G401 (cell line): ENCODE results near the gene RTKN. TPM values are rescaled to one million over a fixed set of nuclear protein-coding genes. Genes with fewer than 3 reads are reported as not detected.
A peak's percentile ranks its signal among the peaks of the same experiment; 100 is the strongest.
"Not testable (repeated sequence)": the region's sequence is repeated elsewhere in the genome, so short reads cannot be mapped to it uniquely, and the experiment has no call there.

Experiments used
- DNase-seq: peaks from one replicate; pipeline ENCODE4 v3.0.0-alpha.2; 2015; ENCODE audit warnings: low spot score
- in situ Hi-C: cut with HindIII; loops from 2 replicates; pipeline ENCODE4 v1.10.0; 2016; ENCODE audit warnings: low sequenced_read_pairs, mixed read lengths
- total RNA-seq: library from RNA; depleted of rRNA; stranded (reverse); fragments of >200 nt; shearing (Covaris generic); gene quantifications from 2 replicates; pipeline ENCODE4 v1.2.3, GENCODE V29; 2014

RTKN gene
- total RNA-seq, 1 experiment from 2014 or later: 46.5 TPM

GRCh38 chr2:74420443-74421103, 21.2 kb downstream of the RTKN start:
- in situ Hi-C loops, DNase-seq: not testable (repeated sequence)

DNA sequence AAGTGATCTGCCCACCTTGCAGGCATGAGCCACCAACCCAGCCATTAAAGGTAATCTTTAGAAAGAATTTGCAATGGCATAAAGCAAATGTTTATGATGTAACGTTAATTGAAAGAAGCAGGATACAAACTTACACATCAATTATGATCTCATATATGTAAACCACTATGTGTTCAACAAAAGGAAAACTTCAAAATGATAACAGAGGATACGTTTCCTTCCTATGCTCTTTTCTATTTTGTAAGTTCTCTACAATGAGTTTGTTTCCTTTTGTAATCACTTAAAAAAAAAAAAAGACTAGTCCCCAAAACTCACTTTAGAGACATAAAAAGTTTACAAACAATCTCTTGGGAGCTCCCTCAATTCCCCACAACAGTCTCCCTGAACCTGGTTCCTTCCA, 21.7 kb downstream of the RTKN start:
- DNase-seq: no peak
- in situ Hi-C loops: no loop called here

GRCh38 chr2:74419345-74419744, 22.4 kb downstream of the RTKN start:
- no peak for DNase-seq
- in situ Hi-C loops: no loop called here

GRCh38 chr2:74418312-74418711, 23.4 kb downstream of the RTKN start:
- in situ Hi-C loops: no loop called here
- no peak for DNase-seq

- in situ Hi-C loops: no loop called here
- DNase-seq: no peak
Measured at GRCh38 chr2:74417763-74418162, 24.0 kb downstream of the RTKN start.

GRCh38 chr2:74417197-74417596, 24.5 kb downstream of the RTKN start:
- in situ Hi-C loops: no loop called here
- DNase-seq: no peak

DNA sequence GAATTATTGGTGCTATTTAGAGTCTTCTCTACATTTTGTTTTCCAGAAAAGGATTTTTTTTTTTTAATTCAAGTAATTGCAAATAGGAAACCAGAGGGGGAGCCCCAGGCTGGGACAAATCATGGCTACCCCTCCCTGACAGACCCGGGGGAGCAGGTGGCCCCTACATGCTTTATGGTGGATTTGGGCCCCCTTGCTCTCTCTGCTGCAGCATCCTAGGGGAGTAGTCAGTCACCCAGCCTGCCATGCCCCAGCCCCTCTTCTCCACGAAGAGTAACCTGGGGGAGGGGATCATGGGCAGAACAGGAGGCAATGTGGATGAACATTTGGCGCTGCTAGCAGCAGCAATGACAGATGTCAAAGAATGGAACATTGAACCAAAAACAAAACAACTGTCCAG, 25.0 kb downstream of the RTKN start:
- in situ Hi-C loops: no loop called here
- DNase-seq: no peak

DNA sequence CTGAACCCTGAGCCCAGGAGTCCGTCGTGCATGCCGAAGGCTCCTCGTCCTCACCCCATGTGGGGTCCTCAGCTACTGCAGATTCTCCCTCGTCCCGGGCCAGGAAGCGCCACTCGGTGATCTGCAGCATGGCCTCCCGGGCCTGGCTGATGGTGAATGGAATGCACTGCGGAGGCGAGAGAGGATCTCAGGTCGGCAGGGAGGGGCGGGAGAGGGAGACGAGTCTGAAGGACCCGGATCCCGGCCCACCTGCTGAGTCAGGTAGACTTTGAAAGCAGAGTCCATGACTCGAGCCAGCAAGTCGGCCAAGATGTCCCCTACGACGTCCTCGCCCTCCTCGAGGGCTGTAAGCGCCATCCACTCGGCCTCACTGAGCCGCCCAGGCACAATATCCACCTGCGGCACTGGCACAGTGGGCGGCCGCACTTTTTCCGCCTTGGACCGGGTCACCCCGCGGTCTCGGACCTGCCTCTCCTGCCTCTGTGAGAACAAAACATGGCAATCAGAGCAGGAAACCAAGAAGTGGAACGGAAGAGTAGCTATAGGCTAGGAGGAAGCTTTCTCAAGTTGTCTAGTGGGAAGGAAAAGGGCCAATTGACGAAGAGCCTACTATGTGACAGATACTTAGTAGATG, 25.9 kb downstream of the RTKN start:
- peak; percentile 38 for DNase-seq
- in situ Hi-C loops: no loop called here

GRCh38 chr2:74414881-74415761, 26.6 kb downstream of the RTKN start:
- peak; percentile 73 for DNase-seq
- in situ Hi-C loops: no loop called here

- no peak for DNase-seq
- in situ Hi-C loops: no loop called here
Measured at GRCh38 chr2:74414441-74414840, 27.3 kb downstream of the RTKN start.

GRCh38 chr2:74413001-74413698, 28.6 kb downstream of the RTKN start:
- DNase-seq: no peak
- in situ Hi-C loops: no loop called here

GRCh38 chr2:74407682-74408081, 34.1 kb downstream of the RTKN start:
- DNase-seq: no peak
- in situ Hi-C loops: no loop called here

DNA sequence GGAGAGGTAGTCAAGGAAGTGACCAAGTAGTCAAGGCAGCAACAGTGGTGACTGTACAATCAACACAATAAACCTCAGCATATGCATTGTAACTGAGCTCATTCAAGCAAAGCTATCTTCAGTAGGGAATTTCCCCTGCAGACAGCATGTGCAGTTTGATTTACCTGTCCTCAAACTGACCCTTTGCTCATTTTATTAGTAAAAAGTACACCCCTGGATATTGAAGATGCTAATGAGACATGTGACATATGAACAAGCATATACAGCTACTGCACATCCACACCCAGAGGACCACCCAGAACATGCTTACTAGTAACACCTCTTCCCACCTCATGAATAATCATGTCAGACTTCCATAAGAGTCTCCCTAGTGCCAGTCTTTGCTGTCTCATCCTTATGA, 35.7 kb downstream of the RTKN start:
- in situ Hi-C loops: no loop called here
- DNase-seq: no peak

- DNase-seq: no peak
- in situ Hi-C loops: no loop called here
Measured at GRCh38 chr2:74401891-74402290, 39.8 kb downstream of the RTKN start.

DNA sequence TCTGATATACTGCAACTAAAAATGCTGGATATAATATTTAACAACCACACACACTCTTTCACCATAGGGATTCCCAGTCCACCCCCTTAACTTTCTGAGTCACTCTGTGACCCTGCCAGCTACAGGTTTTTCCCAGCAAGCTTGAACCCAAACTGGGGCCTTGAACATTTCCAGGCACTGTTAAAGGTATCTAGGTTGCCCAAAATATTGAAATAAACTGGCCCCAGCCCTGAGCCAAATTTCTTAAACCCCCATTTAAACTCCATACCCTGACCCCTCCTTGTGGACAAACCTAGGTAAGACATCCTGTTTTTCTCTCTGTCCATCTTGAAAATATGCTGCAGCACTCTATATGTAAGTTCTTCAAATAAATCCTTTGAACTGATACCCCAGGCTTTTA, 42.0 kb downstream of the RTKN start:
- in situ Hi-C loops: no loop called here
- no peak for DNase-seq

DNA sequence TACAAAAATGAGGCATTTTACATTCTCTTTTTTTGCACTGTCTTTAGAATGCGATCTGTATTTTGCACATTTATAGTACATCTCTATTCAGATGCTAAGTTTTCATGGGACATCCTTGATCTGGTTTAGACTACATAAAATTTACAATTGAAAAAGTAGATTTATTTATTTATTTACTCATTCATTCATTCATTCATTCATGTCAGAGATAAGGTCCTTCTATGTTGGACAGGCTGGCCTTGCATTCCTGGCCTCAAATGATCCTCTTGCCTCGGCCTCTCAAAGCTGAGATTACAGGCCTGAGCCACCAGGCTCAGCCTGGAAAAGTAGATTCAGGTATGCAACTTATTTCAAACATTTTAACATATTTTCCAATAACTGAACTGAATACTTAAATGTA, 45.6 kb downstream of the RTKN start:
- in situ Hi-C loops: no loop called here
- DNase-seq: no peak

GRCh38 chr2:74393525-74393924, 48.2 kb downstream of the RTKN start:
- no peak for DNase-seq
- in situ Hi-C loops: no loop called here

DNA sequence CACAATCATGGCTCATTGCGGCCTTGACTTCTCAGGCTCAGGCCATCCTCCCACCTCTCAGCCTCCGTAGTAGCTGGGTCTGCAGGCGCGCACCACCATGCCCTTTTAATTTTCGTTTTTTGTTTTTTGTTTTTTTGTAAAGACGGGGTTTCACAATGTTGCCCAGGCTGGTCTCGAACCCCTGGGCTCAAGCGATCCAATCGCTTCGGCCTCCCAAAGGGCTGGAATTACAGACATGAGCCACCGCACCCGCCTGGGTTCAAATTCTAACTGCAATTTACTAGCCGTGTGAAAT, 49.3 kb downstream of the RTKN start:
- in situ Hi-C loops: no loop called here
- no peak for DNase-seq

DNA sequence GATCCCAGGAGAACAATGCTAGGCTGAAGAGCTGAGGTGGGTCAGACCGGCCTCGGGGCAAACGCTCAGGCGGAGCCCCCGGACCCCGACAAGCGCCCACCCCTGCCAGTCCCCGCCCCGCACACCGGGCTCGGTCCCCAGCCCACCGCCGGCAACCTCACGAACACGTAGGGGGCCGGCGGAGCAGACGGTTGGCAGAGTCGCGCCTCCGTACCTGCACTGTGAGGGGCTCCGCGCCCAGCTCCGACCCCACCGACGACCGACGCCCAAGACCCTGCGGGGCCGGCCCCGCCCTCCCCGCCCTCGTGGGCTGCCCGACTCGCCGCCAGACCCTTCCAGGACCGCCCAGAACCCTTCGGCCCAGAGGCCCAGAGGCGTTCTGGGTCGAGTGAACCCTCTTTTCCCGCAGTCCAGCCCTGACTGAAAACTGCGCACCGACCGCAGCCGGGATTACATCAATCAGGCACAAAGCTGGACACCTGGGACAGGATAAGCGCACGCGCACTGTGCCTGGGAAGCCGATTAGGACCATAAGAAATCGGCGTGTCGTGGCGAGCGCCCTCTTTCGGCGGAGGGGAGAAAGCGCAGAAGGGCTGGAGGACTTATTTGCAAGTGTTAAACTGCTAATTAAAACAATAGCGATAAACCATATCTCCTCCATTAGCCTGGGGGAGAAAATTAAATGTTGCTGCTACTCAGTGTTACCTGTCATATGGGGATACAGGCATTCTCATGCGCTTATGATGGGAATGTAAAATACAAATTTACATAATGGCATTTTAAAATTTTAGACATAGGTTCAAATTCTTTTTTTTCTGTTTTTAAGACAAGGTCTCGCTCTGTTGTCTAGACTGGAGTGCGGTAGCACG, 49.9 kb downstream of the RTKN start:
- in situ Hi-C loops: no loop called here

More for the DNA sequence above, 49.9 kb downstream of the RTKN start:
- DNase-seq: peak; percentile 96
